Spleen (tissue), 7 donors: ENCODE results near the gene HRH1.

Experiments
- POLR2AphosphoS5 ChIP-seq, 3 donors: sonication (generic); formaldehyde crosslinking; IDR thresholded peaks; one replicate each; pipeline ENCODE4 v1.5.1; 2017; ENCODE audit warnings: antibody characterized with exemption in 3 of 3
- TF ChIP-seq, protein P1 (sequence below), 11 experiments: fragments of 200-600 bp in 7 of 11; fragments of 450-650 bp in 4 of 11; sonication (generic) in 4 of 11; IDR thresholded peaks in 8 of 11; conservative IDR thresholded peaks in 3 of 11; 1 replicate in 7 of 11; 2 replicates in 4 of 11; pipeline versions ENCODE4 v1.4.0 to v1.8.0; 2016 to 2021; ENCODE audit warnings: antibody characterized with exemption in 11 of 11, inconsistent platforms in 4 of 11, mild to moderate bottlenecking in 1 of 11
- donor health status: DM: no; HTN: no; CAD: no; lungs with moderate emphysema.
- donor health status: DM: no; HTN: no; CAD: no.
- donor health status: DM: no; HTN: no; CAD: no.

- TF ChIP-seq, protein P1, sequence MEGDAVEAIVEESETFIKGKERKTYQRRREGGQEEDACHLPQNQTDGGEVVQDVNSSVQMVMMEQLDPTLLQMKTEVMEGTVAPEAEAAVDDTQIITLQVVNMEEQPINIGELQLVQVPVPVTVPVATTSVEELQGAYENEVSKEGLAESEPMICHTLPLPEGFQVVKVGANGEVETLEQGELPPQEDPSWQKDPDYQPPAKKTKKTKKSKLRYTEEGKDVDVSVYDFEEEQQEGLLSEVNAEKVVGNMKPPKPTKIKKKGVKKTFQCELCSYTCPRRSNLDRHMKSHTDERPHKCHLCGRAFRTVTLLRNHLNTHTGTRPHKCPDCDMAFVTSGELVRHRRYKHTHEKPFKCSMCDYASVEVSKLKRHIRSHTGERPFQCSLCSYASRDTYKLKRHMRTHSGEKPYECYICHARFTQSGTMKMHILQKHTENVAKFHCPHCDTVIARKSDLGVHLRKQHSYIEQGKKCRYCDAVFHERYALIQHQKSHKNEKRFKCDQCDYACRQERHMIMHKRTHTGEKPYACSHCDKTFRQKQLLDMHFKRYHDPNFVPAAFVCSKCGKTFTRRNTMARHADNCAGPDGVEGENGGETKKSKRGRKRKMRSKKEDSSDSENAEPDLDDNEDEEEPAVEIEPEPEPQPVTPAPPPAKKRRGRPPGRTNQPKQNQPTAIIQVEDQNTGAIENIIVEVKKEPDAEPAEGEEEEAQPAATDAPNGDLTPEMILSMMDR (IDR thresholded peaks at IDR 0.05 in 8 of 11, conservative IDR thresholded peaks at IDR 0.05 in 3 of 11): no peak
- TF ChIP-seq POLR2AphosphoS5 (IDR thresholded peaks at IDR 0.05): no peak
These were observed 8.4 kb upstream of the HRH1 start for GRCh38 chr3:11145888-11146287.
